ENCODE measurements around the gene TRIM22.

The TRIM22 gene

GRCh38 chr11:5737670-5738392 is 48.2 kb downstream of the TRIM22 start:
- no peak for DNase-seq (ENCODE audit: low read depth in 3 of 3, low spot score in 1 of 3)

- no peak for DNase-seq (ENCODE audit: low read depth in 3 of 3, low spot score in 1 of 3)
Observed at GRCh38 chr11:5738431-5738830, 48.8 kb downstream of the TRIM22 start.

- DNase-seq (ENCODE audit: low read depth in 3 of 3, low spot score in 1 of 3): no peak
Observed at GRCh38 chr11:5746614-5747013, 57.0 kb downstream of the TRIM22 start.

- DNase-seq (ENCODE audit: low read depth in 3 of 3, low spot score in 1 of 3): no peak
Observed at GRCh38 chr11:5749836-5750235, 60.2 kb downstream of the TRIM22 start.

GRCh38 chr11:5753943-5754342 is 64.4 kb downstream of the TRIM22 start, which contains the start of gene OR52N4:
Gene OR52N4 (plus strand): TSS chr11:5754243. CDS start chr11:5754741, 498 bp downstream.
- DNase-seq (ENCODE audit: low read depth in 3 of 3, low spot score in 1 of 3): no peak
